Measurements from ENCODE around the gene SCD.
"Not testable (repeated sequence)": the region's sequence is repeated elsewhere in the genome, so short reads cannot be mapped to it uniquely, and the experiment has no call there.

Gene SCD

GRCh38 chr10:100346765-100347567, at the start of gene SCD:
Gene SCD, plus strand, starts transcription at chr10:100347233. Its CDS starts 272 bp downstream, at chr10:100347505.
- peak; percentile 41 to 72 (median 61) for DNase-seq (ENCODE audit: low read depth in 2 of 3, low spot score in 2 of 3)

- DNase-seq (ENCODE audit: low read depth in 2 of 3, low spot score in 2 of 3): no peak
Observed at GRCh38 chr10:100297242-100297641, 49.8 kb upstream of the SCD start.

GRCh38 chr10:100301123-100301522, 45.9 kb upstream of the SCD start:
- DNase-seq (ENCODE audit: low read depth in 2 of 3, low spot score in 2 of 3): not testable (repeated sequence)

- DNase-seq (ENCODE audit: low read depth in 2 of 3, low spot score in 2 of 3): no peak
Observed at GRCh38 chr10:100303724-100304319, 43.2 kb upstream of the SCD start.

GRCh38 chr10:100304414-100304813, 42.6 kb upstream of the SCD start:
- no peak for DNase-seq (ENCODE audit: low read depth in 2 of 3, low spot score in 2 of 3)

- no peak for DNase-seq (ENCODE audit: low read depth in 2 of 3, low spot score in 2 of 3)
Observed at GRCh38 chr10:100306861-100307260, 40.2 kb upstream of the SCD start.

- DNase-seq (ENCODE audit: low read depth in 2 of 3, low spot score in 2 of 3): no peak
Observed at GRCh38 chr10:100307684-100308083, 39.3 kb upstream of the SCD start.

GRCh38 chr10:100311298-100311697, 35.7 kb upstream of the SCD start:
- no peak for DNase-seq (ENCODE audit: low read depth in 2 of 3, low spot score in 2 of 3)

GRCh38 chr10:100315615-100316014, 31.4 kb upstream of the SCD start:
- DNase-seq (ENCODE audit: low read depth in 2 of 3, low spot score in 2 of 3): no peak

- no peak for DNase-seq (ENCODE audit: low read depth in 2 of 3, low spot score in 2 of 3)
Observed at GRCh38 chr10:100318207-100318606, 28.8 kb upstream of the SCD start.

- DNase-seq (ENCODE audit: low read depth in 2 of 3, low spot score in 2 of 3): no peak
Observed at GRCh38 chr10:100319707-100320402, 27.2 kb upstream of the SCD start.

- no peak for DNase-seq (ENCODE audit: low read depth in 2 of 3, low spot score in 2 of 3)
Observed at GRCh38 chr10:100325158-100325557, 21.9 kb upstream of the SCD start.

- DNase-seq (ENCODE audit: low read depth in 2 of 3, low spot score in 2 of 3): no peak
Observed at GRCh38 chr10:100327007-100327717, 19.9 kb upstream of the SCD start.

- no peak for DNase-seq (ENCODE audit: low read depth in 2 of 3, low spot score in 2 of 3)
Observed at GRCh38 chr10:100327718-100328009, 19.4 kb upstream of the SCD start.

GRCh38 chr10:100328198-100328597, 18.8 kb upstream of the SCD start:
- DNase-seq (ENCODE audit: low read depth in 2 of 3, low spot score in 2 of 3): no peak

- no peak for DNase-seq (ENCODE audit: low read depth in 2 of 3, low spot score in 2 of 3)
Observed at GRCh38 chr10:100330079-100330478, 17.0 kb upstream of the SCD start, which contains the start of gene PKD2L1. Gene PKD2L1, minus strand, starts transcription at chr10:100330228. Its CDS starts 125 bp downstream, at chr10:100330103.

GRCh38 chr10:100333106-100333505, 13.9 kb upstream of the SCD start:
- no peak for DNase-seq (ENCODE audit: low read depth in 2 of 3, low spot score in 2 of 3)

GRCh38 chr10:100333661-100334440, 13.2 kb upstream of the SCD start:
- no peak for DNase-seq (ENCODE audit: low read depth in 2 of 3, low spot score in 2 of 3)

GRCh38 chr10:100334762-100335161, 12.3 kb upstream of the SCD start:
- no peak for DNase-seq (ENCODE audit: low read depth in 2 of 3, low spot score in 2 of 3)

- DNase-seq (ENCODE audit: low read depth in 2 of 3, low spot score in 2 of 3): peak in 2 of 3 experiments; percentile 49 to 55
Observed at GRCh38 chr10:100338434-100339036, 8.5 kb upstream of the SCD start.

Data from activated CD8-positive, alpha-beta memory T cell treated with anti-CD3 and anti-CD28 coated beads for 48 hours (primary cell).